GM19328 (cell line): Measurements from ENCODE around the gene RPTOR.
"Not testable (repeated sequence)": the region's sequence is repeated elsewhere in the genome, so short reads cannot be mapped to it uniquely, and the experiment has no call there.

Experiments used
- ATAC-seq: cut with Tn5 transposase; IDR thresholded peaks from one replicate; pipeline ENCODE4 v1.9.1; 2021; ENCODE audit warnings: mild to moderate bottlenecking, moderate library complexity; ENCODE audit not compliant: unreplicated experiment

The RPTOR gene

DNA sequence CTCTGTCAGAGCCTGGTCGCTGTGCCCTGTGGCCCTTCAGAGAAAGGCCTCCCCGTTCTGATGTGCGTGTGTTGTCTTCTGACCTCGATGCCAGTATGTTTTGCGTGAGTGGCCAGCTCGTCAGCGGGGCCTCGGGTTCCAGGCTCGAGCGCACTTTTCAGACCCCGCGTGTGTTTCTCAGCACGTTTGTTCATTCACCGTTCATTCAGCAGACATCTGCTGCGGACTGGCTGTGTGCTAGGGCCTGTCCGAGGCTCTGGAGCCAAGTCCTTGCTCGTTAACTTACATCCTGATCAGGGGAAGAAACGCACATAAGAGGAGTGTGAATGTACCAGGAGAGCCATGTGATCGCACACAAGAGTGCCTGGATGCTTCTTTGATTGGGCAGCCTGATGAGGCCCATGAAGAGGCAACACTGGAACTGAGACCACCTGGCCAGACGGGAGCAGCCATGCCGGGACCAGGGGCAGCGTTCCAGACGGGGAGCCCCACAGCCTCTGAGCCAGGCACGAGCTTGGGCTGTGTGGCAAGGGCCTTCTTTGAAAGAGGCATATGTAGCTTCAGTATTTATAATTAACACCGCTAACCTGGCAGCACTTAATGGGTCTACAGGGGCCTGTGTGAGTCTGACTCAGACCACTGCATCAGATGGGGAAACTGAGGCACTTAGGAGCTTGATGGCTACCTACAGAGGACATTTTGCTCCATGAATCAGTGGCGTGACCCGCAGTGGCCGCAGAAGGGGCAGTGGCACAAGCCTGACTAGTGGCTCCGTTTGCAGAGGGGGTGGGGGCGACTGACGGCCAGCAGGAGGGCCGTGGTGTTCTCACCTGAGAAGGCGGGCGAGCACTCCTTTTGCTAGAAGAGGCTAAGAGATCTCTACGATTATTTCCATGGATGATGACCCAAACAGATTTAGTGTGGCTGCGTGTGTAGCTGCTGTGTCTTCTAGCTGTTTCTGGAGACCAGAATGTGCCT lies 259.1 kb downstream of the RPTOR start:
- no peak for ATAC-seq

DNA sequence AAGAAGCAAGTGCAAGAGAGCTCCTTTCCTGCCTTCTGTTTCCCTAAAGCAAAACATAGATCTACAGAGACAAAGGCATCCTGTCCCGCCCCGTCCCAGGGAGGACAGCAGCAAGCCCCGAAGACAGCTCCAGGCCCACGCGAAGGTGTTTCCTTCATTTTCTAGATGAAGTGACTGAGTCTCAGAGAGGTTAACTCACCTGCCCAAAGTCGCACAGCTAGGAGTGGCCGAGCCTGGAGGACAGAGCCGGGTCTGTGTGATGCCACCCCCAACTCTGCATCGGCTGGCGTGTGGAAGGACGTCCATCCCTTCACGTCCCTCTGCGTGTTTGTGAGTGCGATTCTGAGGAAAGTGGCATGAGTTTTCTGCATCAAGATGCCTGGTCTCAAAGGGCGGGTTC lies 259.8 kb downstream of the RPTOR start:
- ATAC-seq, result no peak

- ATAC-seq, result no peak
Observed at GRCh38 chr17:80805032-80805751, 260.6 kb downstream of the RPTOR start.

GRCh38 chr17:80807014-80807413 lies 262.4 kb downstream of the RPTOR start:
- ATAC-seq, result no peak

DNA sequence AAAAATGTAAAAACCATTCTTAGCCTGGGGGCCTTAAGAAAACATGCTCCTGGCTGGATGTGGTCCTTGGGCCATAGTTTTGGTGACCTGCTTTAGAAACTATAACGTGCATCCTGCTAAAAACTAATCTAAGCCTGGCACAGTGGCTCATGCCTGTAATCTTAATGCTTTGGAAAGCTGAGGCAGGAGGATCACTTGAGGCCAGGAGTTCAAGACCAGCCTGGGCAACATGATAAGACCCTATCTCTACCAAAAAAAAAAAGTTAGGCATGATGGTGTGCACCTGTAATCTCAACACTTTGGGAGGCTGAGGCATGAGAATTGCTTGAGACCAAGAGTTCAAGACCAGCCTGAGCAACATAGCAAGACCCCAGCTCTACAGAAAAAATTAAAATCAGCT lies 263.2 kb downstream of the RPTOR start:
- ATAC-seq, result no peak

- no peak for ATAC-seq
Observed at GRCh38 chr17:80811181-80812105, 266.8 kb downstream of the RPTOR start.

DNA sequence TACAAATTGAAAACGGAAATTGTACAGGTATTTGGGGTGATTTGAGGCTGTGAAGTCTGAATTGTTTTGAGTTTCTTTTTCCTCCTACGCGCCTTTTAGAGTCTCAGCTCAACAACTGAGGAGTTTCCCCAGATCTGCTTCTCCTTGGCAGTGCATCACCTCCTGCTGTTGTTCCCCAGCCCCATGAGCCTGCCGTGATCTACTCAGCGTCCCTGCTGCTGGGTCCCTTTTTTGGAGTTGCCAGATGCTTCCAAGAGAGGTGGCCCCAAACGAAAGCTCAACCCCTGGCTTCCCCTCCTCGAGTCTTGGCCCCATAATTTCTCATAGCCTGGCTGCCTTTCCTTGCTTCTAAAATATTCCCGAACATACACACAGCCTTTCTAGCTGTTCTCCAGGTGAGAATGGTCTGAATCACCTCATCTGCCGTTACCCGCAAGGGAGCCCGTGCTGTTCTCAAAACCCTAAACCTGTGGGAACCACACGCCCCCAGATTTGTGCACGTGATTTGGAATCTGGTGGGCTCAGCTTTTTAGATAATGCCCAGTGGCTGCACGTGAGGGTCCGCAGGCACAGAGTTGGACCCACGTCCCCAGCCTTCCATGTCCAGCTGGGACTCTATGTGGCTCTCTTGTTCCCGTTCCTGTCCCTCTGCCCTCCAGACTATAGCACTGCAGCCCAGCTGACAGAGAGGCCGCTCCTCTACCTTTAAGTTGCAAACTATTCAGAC lies 267.9 kb downstream of the RPTOR start:
- ATAC-seq, result no peak

DNA sequence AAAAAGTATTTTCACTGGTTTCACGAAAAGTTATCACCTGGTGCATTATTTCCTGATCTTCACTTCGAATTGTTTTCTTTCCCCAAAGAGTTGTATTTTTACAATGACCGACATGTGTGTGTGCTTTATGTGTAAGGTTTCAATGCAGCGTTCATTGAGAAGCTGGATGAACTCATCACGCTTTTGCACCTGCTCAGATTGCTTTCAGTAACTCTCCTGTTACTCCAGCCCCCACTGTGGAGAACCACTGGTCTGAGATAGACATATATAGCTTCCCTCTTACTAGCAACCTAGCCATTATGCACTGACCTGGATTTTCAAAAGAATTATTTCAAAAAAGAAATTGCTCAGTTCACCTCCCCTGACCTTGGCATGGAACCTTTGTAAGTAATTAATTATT lies 268.7 kb downstream of the RPTOR start:
- ATAC-seq, result no peak

DNA sequence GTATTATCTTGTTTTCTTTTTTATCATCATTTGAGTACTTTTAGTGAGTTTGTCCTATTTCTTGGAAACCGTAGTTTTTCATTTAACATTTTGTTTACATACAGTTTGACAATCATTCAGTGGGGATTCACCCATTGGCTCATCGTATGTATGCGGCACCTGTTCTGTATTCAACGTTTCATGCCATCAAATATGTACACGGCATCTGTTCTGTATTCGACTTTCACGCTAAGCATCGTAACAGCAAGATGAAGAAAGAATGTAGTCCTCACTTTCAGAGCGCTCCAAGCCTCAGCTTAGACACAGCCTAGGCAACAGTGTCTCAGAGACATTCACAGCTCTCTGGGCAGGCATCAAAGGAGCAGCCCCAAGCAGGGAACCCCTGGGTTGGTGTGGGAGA lies 269.9 kb downstream of the RPTOR start:
- no peak for ATAC-seq

DNA sequence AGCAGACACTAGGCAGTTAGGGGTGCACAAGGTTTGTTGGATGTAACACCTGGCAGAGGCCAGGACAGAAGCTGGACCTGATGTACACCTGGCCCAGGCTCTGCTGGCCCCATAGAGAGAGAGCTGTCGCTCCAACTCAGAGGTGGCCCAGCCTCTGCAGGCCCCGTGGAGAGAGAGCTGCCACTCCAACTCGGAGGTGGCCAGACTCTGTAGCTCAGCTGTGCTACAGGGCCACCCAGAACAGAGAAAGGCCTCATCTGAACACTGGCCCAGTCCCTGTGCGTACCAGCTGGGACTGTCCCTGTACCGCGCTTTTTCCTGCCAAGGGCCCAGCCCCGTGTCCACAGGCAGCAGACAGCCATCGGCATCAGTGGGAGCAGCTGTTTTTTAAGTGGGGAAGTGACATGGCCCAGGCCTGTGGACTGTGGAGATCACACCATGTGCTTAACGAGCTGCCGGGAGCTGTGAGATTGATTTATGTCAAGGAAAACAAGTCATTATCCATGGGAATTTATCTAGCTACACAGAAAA lies 270.6 kb downstream of the RPTOR start:
- no peak for ATAC-seq

DNA sequence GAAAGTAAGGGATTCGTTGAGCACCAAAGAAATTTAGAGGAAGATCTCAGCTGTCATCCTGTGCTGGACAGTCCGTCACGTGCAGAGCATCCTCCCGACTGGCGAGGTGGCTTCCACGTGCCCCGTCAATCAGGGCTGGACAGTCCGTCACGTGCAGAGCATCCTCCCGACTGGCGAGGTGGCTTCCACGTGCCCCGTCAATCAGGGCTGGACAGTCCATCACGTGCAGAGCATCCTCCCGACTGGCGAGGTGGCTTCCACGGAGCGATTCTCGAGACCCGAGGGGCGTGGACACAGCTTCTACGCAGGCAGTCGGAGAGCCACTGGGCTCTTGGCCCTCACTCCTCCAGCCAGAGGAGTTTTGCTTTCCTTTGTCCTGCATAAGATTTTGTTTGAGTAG lies 271.1 kb downstream of the RPTOR start:
- not testable (repeated sequence) for ATAC-seq

DNA sequence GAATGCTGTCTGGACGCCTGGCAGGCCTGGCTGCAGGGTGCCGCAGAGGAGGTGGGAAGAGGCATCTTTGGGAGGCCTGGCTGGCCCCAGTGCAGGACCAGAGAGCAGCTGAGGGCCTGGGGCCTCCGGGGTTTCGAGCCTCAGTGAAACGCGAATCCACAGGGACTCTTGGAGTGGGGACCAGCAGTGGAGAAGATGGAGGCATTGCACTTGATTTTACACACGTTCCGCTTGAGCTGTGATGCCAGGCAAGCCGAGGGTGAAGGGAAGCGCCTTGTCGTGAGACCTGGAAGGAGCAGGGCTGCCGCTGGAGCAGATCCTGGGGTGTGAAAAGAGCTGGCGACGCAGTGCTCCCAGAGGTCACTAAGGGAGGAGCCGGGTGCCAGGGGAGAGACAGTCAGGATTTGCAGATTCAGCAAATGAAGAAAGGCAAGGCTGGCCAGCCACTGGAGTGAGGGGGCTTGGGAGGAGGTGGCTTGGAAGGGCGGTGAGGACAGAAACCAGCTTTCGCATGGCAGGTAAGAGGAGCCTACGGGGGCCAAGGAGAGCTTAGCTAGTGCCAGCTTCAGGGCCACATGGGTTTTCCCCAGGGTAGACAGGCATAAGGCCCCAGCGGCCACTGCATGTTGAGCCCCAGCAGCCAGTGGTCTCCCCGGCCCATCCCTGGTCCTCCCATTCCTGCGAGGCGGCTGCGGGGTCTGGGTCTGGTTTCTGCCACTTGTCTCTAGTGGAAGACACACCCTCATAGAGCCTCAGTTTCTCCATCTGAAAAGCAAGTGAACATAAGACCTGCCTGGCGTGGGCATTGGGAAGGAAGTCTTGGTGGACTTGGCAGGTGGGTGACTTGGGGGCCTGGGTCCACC lies 271.8 kb downstream of the RPTOR start:
- ATAC-seq, result no peak

DNA sequence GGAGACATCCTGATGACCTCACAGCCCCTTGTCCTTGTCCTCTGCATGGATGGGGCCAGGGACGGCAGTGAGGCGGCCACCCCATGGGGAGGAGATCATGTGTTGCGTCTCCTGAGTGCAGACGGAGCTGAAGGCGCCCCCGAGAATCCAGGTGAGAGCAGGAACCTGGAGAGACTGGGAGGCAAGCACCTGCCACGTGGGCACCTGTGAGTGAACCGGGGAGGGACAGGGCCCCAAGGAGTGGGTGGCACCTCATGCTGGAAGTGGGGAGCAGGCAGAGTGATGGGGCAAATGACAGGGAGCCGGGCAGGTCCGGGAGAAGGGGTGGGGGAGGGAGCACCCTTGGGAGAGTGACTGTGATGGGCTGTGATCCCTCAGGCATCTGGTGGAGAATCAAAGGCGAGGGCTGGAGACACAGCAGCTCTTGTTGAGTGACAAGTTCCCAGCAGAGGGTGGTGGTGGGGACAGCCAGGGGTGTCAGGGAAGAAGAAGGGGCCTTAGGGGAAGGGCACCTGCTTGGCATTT lies 272.7 kb downstream of the RPTOR start:
- no peak for ATAC-seq

DNA sequence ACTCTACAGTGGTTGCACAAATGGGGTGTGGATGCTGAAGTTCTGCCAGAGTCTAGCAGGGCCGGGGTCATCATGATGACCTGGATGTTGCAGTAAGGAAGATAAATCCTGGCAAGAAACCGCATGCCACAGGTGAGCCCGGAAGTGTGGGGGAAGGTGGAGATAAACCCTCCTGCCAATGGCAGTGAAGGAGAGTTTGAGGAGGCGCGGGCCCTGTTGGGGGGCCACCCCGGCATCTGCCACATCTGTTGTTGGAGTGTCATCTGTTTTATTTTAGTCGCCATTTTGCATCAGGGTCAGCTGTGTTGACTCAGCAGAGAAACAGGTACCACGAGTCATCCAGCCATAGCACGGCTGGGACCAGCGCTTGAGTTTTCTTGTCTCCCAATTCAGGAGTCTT lies 273.2 kb downstream of the RPTOR start:
- no peak for ATAC-seq

GRCh38 chr17:80818871-80819270 lies 274.2 kb downstream of the RPTOR start:
- no peak for ATAC-seq

GRCh38 chr17:80819422-80820164 lies 275.0 kb downstream of the RPTOR start:
- ATAC-seq, result no peak

DNA sequence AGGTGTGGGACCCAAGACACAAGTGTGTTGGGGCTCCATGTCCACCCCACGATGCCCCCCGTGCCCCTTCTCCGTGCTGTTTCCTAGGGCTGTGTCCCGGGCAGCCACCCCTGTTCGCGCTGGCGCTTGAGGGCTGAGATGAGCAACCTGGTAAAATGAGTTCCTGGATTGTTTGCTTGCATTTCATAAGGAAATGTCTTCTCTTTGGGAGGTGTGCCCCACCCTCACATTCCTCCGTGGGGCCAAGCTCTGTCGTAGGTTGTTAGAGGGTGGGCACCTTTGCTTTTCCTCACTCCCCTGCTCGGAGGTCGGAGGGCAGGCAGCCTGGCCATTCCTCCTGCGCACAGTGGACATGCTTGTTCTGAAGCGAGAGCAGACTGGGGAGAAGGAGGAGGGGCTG lies 275.7 kb downstream of the RPTOR start:
- ATAC-seq, result no peak

GRCh38 chr17:80821546-80821945 lies 276.9 kb downstream of the RPTOR start:
- no peak for ATAC-seq
